HG03025 (cell line): ENCODE results near the gene MAP4K1.
A peak's percentile ranks its signal among the peaks of the same experiment; 100 is the strongest.
"Not testable (repeated sequence)": the region's sequence is repeated elsewhere in the genome, so short reads cannot be mapped to it uniquely, and the experiment has no call there.

ENCODE experiments used
- ATAC-seq: cut with Tn5 transposase; IDR thresholded peaks from one replicate; pipeline ENCODE4 v1.9.1; 2021; ENCODE audit warnings: mild to moderate bottlenecking, moderate library complexity; ENCODE audit not compliant: unreplicated experiment, low FRiP score

MAP4K1 gene

GRCh38 chr19:38579304-38579703 is 38.4 kb downstream of the MAP4K1 start:
- ATAC-seq = not testable (repeated sequence)

- ATAC-seq = no peak
Measured at GRCh38 chr19:38577826-38578225, 39.9 kb downstream of the MAP4K1 start.

- no peak for ATAC-seq
Measured at GRCh38 chr19:38571682-38572081, 46.1 kb downstream of the MAP4K1 start.

GRCh38 chr19:38569368-38569983 is 48.3 kb downstream of the MAP4K1 start:
- no peak for ATAC-seq

- ATAC-seq = no peak
Measured at GRCh38 chr19:38565691-38566105, 52.1 kb downstream of the MAP4K1 start.

GRCh38 chr19:38564981-38565690 is 52.6 kb downstream of the MAP4K1 start:
- no peak for ATAC-seq

GRCh38 chr19:38563475-38563874 is 54.3 kb downstream of the MAP4K1 start:
- ATAC-seq = no peak

GRCh38 chr19:38562096-38562495 is 55.7 kb downstream of the MAP4K1 start:
- ATAC-seq = no peak

- no peak for ATAC-seq
Measured at GRCh38 chr19:38561658-38562057, 56.1 kb downstream of the MAP4K1 start.

- no peak for ATAC-seq
Measured at GRCh38 chr19:38561053-38561606, 56.6 kb downstream of the MAP4K1 start.

GRCh38 chr19:38559428-38560401 is 58.0 kb downstream of the MAP4K1 start:
- peak; percentile 47 for ATAC-seq

- ATAC-seq = not testable (repeated sequence)
Measured at GRCh38 chr19:38558933-38559332, 58.8 kb downstream of the MAP4K1 start.

GRCh38 chr19:38557205-38557799 is 60.5 kb downstream of the MAP4K1 start:
- ATAC-seq = no peak

GRCh38 chr19:38556521-38557174 is 61.1 kb downstream of the MAP4K1 start:
- ATAC-seq = no peak

- no peak for ATAC-seq
Measured at GRCh38 chr19:38555200-38555599, 62.6 kb downstream of the MAP4K1 start.

- no peak for ATAC-seq
Measured at GRCh38 chr19:38554676-38555141, 63.0 kb downstream of the MAP4K1 start.

- ATAC-seq = not testable (repeated sequence)
Measured at GRCh38 chr19:38553239-38553638, 64.5 kb downstream of the MAP4K1 start.

GRCh38 chr19:38551450-38551813 is 66.3 kb downstream of the MAP4K1 start:
- no peak for ATAC-seq

GRCh38 chr19:38550376-38550775 is 67.4 kb downstream of the MAP4K1 start:
- ATAC-seq = no peak

- ATAC-seq = no peak
Measured at GRCh38 chr19:38549942-38550341, 67.8 kb downstream of the MAP4K1 start.
